K562 (cell line): Measurements from ENCODE around the gene P4HB. TPM values are rescaled to one million over a fixed set of nuclear protein-coding genes. Genes with fewer than 3 reads are reported as not detected.

Experiments used
- ADNP ChIP-seq: fragments of 200-800 bp; sonication (Bioruptor generic); IDR thresholded peaks from 2 replicates; pipeline ENCODE4 v1.6.1; 2016; ENCODE audit warnings: missing genetic modification characterization, missing compliant biosample characterization
- CBFA2T2 ChIP-seq: fragments of 450-650 bp; conservative IDR thresholded peaks from 2 replicates; pipeline ENCODE4 v1.6.1; 2017; ENCODE audit warnings: mild to moderate bottlenecking
- DMBX1 ChIP-seq: fragments of 250-450 bp; sonication (Bioruptor Pico); IDR thresholded peaks from 2 replicates; pipeline ENCODE4 v1.8.0; 2022; ENCODE audit warnings: inconsistent platforms, mild to moderate bottlenecking, moderate library complexity, borderline replicate concordance
- KDM2B ChIP-seq: fragments of 250-450 bp; sonication (Bioruptor Pico); IDR thresholded peaks from 2 replicates; pipeline ENCODE4 v1.8.0; 2021; ENCODE audit warnings: mild to moderate bottlenecking, moderate library complexity
- LCOR ChIP-seq: sonication (generic); formaldehyde crosslinking; IDR thresholded peaks from 2 replicates; pipeline ENCODE4 v1.8.0; 2022; ENCODE audit warnings: mild to moderate bottlenecking, missing genetic modification reagents
- MCM3 ChIP-seq: fragments of 450-650 bp; IDR thresholded peaks from 2 replicates; pipeline ENCODE4 v1.6.1; 2016
- MIER1 ChIP-seq: fragments of 450-650 bp; IDR thresholded peaks from 2 replicates; pipeline ENCODE4 v1.6.1; 2016; ENCODE audit warnings: antibody characterized with exemption, mild to moderate bottlenecking, low read depth
- NR2C2 ChIP-seq, 2 experiments: fragments of 200-800 bp in 1 of 2; sonication (Bioruptor generic) in 1 of 2; sonication (generic) in 1 of 2; formaldehyde crosslinking in 1 of 2; IDR thresholded peaks; 2 replicates each; pipeline versions ENCODE4 v1.6.1 to v1.8.0; 2016 to 2022; ENCODE audit warnings: mild to moderate bottlenecking in 1 of 2, missing compliant biosample characterization in 1 of 2, missing genetic modification characterization in 1 of 2, missing genetic modification reagents in 1 of 2
- PCBP1 ChIP-seq: fragments of 200-400 bp; formaldehyde crosslinking; IDR thresholded peaks from 2 replicates; pipeline ENCODE4 v1.6.1; 2018; ENCODE audit warnings: mild to moderate bottlenecking, low read depth, low read length; ENCODE audit not compliant: poor library complexity, severe bottlenecking
- PYGO2 ChIP-seq: fragments of 450-650 bp; IDR thresholded peaks from 2 replicates; pipeline ENCODE4 v1.6.1; 2016; ENCODE audit warnings: mild to moderate bottlenecking, missing genetic modification characterization, moderate library complexity, missing compliant biosample characterization
- XRCC4 ChIP-seq: IDR thresholded peaks from one replicate; pipeline ENCODE4 v1.6.1; 2011; ENCODE audit not compliant: insufficient read depth, insufficient read length; ENCODE audit errors: extremely low read depth
- ZNF134 ChIP-seq: fragments of 250-450 bp; sonication (Bioruptor Pico); conservative IDR thresholded peaks from 2 replicates; pipeline ENCODE4 v1.4.0; 2020
- ZNF431 ChIP-seq: sonication (generic); formaldehyde crosslinking; IDR thresholded peaks from 2 replicates; pipeline ENCODE4 v1.8.0; 2022; ENCODE audit warnings: mild to moderate bottlenecking, missing genetic modification reagents
- ZNF764 ChIP-seq: fragments of 250-450 bp; sonication (Bioruptor Pico); IDR thresholded peaks from 2 replicates; pipeline ENCODE4 v1.4.0; 2020; ENCODE audit warnings: low read depth, mild to moderate bottlenecking, moderate library complexity
- polyA plus RNA-seq, 8 experiments: library from polyadenylated mRNA; depleted of rRNA in 4 of 8; stranded (reverse) in 5 of 8; unstranded in 3 of 8; fragments of >200 nt; fragmentation: Nextera tagmentation in 2 of 8; fragmentation: Illumina TruSeq in 1 of 8; extraction: Ambion mirVana in 2 of 8; extraction: Trizol in 1 of 8; gene quantifications; 2 replicates each; pipeline versions ENCODE4 v1.2.1 to v1.2.3, GENCODE V29; 2011 to 2014; ENCODE audit warnings: inconsistent platforms in 1 of 8, missing spikeins in 1 of 8
- total RNA-seq, 7 experiments: library from RNA; depleted of rRNA in 6 of 7; stranded (reverse); fragments of >200 nt in 6 of 7; fragmentation: Illumina TruSeq in 2 of 7; extraction: Trizol in 2 of 7; gene quantifications; 2 replicates each; pipeline versions ENCODE4 v1.2.1 to v1.2.3, GENCODE V29; 2011 to 2021; ENCODE audit warnings: low replicate concordance in 1 of 7
- TF ChIP-seq, protein P1 (sequence below): fragments of 200-600 bp; sonication (generic); IDR thresholded peaks from one replicate; pipeline ENCODE4 v1.6.1; 2012; ENCODE audit warnings: mild to moderate bottlenecking, low read depth, low read length, inconsistent platforms
- TF ChIP-seq, protein P2 (sequence below): fragments of 450-650 bp; IDR thresholded peaks from one replicate; pipeline ENCODE4 v1.6.1; 2018; ENCODE audit warnings: mild to moderate bottlenecking, moderate library complexity; ENCODE audit not compliant: partially characterized antibody

P4HB gene
- total and polyA plus RNA-seq, 9 of the 15 experiments (the other 6 are each of a cell fraction or from before 2014, with no cell fraction given), result 4.4 to 645 (median 325) TPM

GRCh38 chr17:81821603-81822311 lies 38.6 kb downstream of the P4HB start (continued):
- TF ChIP-seq, protein P1, sequence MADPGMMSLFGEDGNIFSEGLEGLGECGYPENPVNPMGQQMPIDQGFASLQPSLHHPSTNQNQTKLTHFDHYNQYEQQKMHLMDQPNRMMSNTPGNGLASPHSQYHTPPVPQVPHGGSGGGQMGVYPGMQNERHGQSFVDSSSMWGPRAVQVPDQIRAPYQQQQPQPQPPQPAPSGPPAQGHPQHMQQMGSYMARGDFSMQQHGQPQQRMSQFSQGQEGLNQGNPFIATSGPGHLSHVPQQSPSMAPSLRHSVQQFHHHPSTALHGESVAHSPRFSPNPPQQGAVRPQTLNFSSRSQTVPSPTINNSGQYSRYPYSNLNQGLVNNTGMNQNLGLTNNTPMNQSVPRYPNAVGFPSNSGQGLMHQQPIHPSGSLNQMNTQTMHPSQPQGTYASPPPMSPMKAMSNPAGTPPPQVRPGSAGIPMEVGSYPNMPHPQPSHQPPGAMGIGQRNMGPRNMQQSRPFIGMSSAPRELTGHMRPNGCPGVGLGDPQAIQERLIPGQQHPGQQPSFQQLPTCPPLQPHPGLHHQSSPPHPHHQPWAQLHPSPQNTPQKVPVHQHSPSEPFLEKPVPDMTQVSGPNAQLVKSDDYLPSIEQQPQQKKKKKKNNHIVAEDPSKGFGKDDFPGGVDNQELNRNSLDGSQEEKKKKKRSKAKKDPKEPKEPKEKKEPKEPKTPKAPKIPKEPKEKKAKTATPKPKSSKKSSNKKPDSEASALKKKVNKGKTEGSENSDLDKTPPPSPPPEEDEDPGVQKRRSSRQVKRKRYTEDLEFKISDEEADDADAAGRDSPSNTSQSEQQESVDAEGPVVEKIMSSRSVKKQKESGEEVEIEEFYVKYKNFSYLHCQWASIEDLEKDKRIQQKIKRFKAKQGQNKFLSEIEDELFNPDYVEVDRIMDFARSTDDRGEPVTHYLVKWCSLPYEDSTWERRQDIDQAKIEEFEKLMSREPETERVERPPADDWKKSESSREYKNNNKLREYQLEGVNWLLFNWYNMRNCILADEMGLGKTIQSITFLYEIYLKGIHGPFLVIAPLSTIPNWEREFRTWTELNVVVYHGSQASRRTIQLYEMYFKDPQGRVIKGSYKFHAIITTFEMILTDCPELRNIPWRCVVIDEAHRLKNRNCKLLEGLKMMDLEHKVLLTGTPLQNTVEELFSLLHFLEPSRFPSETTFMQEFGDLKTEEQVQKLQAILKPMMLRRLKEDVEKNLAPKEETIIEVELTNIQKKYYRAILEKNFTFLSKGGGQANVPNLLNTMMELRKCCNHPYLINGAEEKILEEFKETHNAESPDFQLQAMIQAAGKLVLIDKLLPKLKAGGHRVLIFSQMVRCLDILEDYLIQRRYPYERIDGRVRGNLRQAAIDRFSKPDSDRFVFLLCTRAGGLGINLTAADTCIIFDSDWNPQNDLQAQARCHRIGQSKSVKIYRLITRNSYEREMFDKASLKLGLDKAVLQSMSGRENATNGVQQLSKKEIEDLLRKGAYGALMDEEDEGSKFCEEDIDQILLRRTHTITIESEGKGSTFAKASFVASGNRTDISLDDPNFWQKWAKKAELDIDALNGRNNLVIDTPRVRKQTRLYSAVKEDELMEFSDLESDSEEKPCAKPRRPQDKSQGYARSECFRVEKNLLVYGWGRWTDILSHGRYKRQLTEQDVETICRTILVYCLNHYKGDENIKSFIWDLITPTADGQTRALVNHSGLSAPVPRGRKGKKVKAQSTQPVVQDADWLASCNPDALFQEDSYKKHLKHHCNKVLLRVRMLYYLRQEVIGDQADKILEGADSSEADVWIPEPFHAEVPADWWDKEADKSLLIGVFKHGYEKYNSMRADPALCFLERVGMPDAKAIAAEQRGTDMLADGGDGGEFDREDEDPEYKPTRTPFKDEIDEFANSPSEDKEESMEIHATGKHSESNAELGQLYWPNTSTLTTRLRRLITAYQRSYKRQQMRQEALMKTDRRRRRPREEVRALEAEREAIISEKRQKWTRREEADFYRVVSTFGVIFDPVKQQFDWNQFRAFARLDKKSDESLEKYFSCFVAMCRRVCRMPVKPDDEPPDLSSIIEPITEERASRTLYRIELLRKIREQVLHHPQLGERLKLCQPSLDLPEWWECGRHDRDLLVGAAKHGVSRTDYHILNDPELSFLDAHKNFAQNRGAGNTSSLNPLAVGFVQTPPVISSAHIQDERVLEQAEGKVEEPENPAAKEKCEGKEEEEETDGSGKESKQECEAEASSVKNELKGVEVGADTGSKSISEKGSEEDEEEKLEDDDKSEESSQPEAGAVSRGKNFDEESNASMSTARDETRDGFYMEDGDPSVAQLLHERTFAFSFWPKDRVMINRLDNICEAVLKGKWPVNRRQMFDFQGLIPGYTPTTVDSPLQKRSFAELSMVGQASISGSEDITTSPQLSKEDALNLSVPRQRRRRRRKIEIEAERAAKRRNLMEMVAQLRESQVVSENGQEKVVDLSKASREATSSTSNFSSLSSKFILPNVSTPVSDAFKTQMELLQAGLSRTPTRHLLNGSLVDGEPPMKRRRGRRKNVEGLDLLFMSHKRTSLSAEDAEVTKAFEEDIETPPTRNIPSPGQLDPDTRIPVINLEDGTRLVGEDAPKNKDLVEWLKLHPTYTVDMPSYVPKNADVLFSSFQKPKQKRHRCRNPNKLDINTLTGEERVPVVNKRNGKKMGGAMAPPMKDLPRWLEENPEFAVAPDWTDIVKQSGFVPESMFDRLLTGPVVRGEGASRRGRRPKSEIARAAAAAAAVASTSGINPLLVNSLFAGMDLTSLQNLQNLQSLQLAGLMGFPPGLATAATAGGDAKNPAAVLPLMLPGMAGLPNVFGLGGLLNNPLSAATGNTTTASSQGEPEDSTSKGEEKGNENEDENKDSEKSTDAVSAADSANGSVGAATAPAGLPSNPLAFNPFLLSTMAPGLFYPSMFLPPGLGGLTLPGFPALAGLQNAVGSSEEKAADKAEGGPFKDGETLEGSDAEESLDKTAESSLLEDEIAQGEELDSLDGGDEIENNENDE, result no peak
- TF ChIP-seq LCOR (CRISPR knock-in tag), result 0 out of 2 replicates have a peak, but pooled peaks have one; percentile 49
- 0 out of 2 replicates have a peak, but pooled peaks have one; percentile 10 for TF ChIP-seq PYGO2 (tag)
- TF ChIP-seq DMBX1, result peak; percentile 94; the same call in 1 of the 2 replicates
- no peak for TF ChIP-seq MCM3
- TF ChIP-seq ZNF431 (CRISPR knock-in tag), result no peak; the same call in 1 of the 2 replicates
- TF ChIP-seq MIER1, result no peak
- TF ChIP-seq XRCC4, result no peak
- no peak for TF ChIP-seq CBFA2T2
- TF ChIP-seq ZNF134 (CRISPR knock-in tag), result no peak
- no peak for TF ChIP-seq ZNF764 (CRISPR knock-in tag)
- TF ChIP-seq NR2C2 (CRISPR knock-in tag; IDR thresholded peaks at IDR 0.05), result 0 out of 2 replicates have a peak, but pooled peaks have one; percentile 30
- peak; percentile 87 for TF ChIP-seq NR2C2 (tag; IDR thresholded peaks at IDR 0.05)
- TF ChIP-seq KDM2B, result no peak
- TF ChIP-seq, protein P2, sequence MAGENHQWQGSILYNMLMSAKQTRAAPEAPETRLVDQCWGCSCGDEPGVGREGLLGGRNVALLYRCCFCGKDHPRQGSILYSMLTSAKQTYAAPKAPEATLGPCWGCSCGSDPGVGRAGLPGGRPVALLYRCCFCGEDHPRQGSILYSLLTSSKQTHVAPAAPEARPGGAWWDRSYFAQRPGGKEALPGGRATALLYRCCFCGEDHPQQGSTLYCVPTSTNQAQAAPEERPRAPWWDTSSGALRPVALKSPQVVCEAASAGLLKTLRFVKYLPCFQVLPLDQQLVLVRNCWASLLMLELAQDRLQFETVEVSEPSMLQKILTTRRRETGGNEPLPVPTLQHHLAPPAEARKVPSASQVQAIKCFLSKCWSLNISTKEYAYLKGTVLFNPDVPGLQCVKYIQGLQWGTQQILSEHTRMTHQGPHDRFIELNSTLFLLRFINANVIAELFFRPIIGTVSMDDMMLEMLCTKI, result no peak
- TF ChIP-seq ADNP (tag), result no peak
- no peak for TF ChIP-seq PCBP1
